Calu3 (cell line): ENCODE measurements around the gene CDCP2. TPM values are rescaled to one million over a fixed set of nuclear protein-coding genes. Genes with fewer than 3 reads are reported as not detected.

Experiments used
- Bru-seq: library from RNA; stranded (reverse); fragments of 400-500 nt; gene quantifications from one replicate; lab custom pipeline; 2021; lab: Mats Ljungman, UMichigan
- BruChase-seq, 2 experiments: library from RNA; stranded (reverse); fragments of 400-500 nt; gene quantifications; one replicate each; lab custom pipeline; 2021; lab: Mats Ljungman, UMichigan
- BruUV-seq: library from RNA; stranded (reverse); fragments of 400-500 nt; replicated peaks from 2 replicates; lab custom pipeline; 2021; lab: Mats Ljungman, UMichigan
- CTCF ChIA-PET: fragments of 300-600 bp; sonication (Branson Sonifier 250); formaldehyde crosslinking; loops from one replicate; lab custom pipeline; 2022; ENCODE audit warnings: antibody characterized with exemption; lab: Charles Lee
- DNase-seq: peaks from one replicate; pipeline ENCODE4 v3.0.0; 2022
- H3K27ac Mint-ChIP-seq: one replicate; pipeline ENCODE4 v1.8.0; 2022; ENCODE audit warnings: mixed read lengths; ENCODE audit not compliant: unreplicated experiment
- H3K27me3 Mint-ChIP-seq: one replicate; pipeline ENCODE4 v1.8.0; 2022; ENCODE audit warnings: mixed read lengths; ENCODE audit not compliant: unreplicated experiment
- H3K36me3 Mint-ChIP-seq: one replicate; pipeline ENCODE4 v1.8.0; 2022; ENCODE audit warnings: mild to moderate bottlenecking, moderate library complexity, mixed read lengths; ENCODE audit not compliant: insufficient read depth, unreplicated experiment
- H3K4me1 Mint-ChIP-seq: one replicate; pipeline ENCODE4 v1.8.0; 2022; ENCODE audit warnings: mild to moderate bottlenecking, low read depth, mixed read lengths; ENCODE audit not compliant: unreplicated experiment
- H3K4me3 Mint-ChIP-seq: one replicate; pipeline ENCODE4 v1.8.0; 2022; ENCODE audit warnings: mild to moderate bottlenecking, low read depth, moderate library complexity, mixed read lengths; ENCODE audit not compliant: unreplicated experiment
- H3K9me3 Mint-ChIP-seq: one replicate; pipeline ENCODE4 v1.8.0; 2022; ENCODE audit warnings: low read depth, mixed read lengths; ENCODE audit not compliant: unreplicated experiment
- intact Hi-C: fragments of 100-400 bp; cut with micrococcal nuclease; formaldehyde crosslinking; loops from one replicate; pipeline ENCODE4 v1.10.0; 2022; ENCODE audit not compliant: unreplicated experiment
- long read RNA-seq: library from polyadenylated mRNA; stranded (forward); transcript quantifications from one replicate; pipeline ENCODE4 v2.0.0, GENCODE V29; 2022
- total RNA-seq: library from RNA; stranded (reverse); gene quantifications from 2 replicates; pipeline ENCODE4 v1.2.3, GENCODE V29; 2022
- TF ChIP-seq, protein P1 (sequence below): fragments of 200-600 bp; IDR thresholded peaks from one replicate; pipeline ENCODE4 v1.8.0; 2022; ENCODE audit warnings: antibody characterized with exemption; ENCODE audit not compliant: unreplicated experiment

CDCP2 gene
- not detected in 2 replicates for total RNA-seq
- percentile 25 among the genes with signal in this experiment for Bru-seq, nascent RNA
- percentile 25 among the genes with signal in this experiment for BruChase-seq, experiment 1, labeled RNA remaining after a 6-hour chase
- BruChase-seq, experiment 2, labeled RNA remaining after a 2-hour chase, result percentile 34 among the genes with signal in this experiment
- long read RNA-seq, result 0 reads

DNA sequence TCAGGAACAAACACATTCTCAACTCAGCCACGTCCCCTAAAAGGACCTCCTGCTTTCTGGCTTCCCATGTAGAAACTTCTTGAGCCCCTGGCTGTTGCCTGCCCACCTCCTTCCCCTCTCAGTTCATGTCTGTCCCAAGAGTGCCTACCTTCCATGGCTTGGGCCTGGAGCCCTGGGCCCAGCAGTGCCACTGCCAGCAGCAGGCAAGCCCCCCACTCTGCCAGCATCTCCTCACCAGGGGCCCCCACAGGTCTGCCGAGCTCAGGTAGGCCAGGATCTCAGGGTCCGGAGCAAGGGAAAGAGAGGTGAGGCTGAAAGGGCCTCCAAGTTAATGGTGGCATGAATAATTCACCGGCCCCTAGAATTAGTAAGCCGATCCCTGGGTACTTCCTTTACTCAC lies at the start of gene CDCP2:
CDCP2 (minus strand) TSS at position 305 of the 400 bp plus-strand sequence; CDS start at position 227, 78 bp downstream.
- CTCF ChIA-PET, result no interaction called here
- BruUV-seq, result no TSS peak
- H3K9me3 Mint-ChIP-seq, result no peaks in the 10 kb centered on the region

DNA sequence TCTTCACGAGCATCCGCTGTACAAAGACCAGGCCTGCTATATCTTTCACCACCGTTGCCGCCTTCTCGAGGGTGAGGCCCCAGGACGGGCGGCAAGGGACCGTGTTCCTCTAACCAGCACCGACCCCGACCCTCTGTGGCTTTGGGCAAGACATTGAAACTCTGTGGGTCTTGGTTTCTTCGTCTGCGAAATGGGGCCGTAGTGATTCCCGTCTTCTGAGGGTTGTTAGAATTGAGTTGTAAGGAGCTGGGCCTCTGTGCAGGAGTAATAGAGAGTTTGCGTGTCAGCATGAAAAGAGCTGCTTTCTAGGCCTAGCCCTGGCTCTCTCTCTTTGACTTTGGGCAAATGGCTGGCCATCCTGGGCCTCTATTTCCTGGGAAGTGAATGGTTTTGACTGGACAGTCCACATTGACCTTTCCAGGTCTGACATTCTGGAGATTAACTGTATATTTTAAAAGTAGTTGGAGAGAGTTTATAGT lies 47.8 kb upstream of the CDCP2 start:
- no peaks in the 10 kb centered on the region for H3K27me3 Mint-ChIP-seq
- H3K4me3 Mint-ChIP-seq, result peak overlapping the region; percentile 96
- intact Hi-C loops, result loop anchor here (5.0 kb wide), 1 partner anchor 73 kb away; no protein-coding TSS in a partner anchor
- peaks cover 34% of the 10 kb centered on the region for H3K36me3 Mint-ChIP-seq
- CTCF ChIA-PET, result interaction anchor here (0.5 to 1.3 kb wide), 11 partner anchors 9 to 601 kb away, joined by 3 to 6 read pairs (median 3); no protein-coding TSS in a partner anchor
- H3K27ac Mint-ChIP-seq, result peak overlapping the region; percentile 77
- TF ChIP-seq, protein P1, sequence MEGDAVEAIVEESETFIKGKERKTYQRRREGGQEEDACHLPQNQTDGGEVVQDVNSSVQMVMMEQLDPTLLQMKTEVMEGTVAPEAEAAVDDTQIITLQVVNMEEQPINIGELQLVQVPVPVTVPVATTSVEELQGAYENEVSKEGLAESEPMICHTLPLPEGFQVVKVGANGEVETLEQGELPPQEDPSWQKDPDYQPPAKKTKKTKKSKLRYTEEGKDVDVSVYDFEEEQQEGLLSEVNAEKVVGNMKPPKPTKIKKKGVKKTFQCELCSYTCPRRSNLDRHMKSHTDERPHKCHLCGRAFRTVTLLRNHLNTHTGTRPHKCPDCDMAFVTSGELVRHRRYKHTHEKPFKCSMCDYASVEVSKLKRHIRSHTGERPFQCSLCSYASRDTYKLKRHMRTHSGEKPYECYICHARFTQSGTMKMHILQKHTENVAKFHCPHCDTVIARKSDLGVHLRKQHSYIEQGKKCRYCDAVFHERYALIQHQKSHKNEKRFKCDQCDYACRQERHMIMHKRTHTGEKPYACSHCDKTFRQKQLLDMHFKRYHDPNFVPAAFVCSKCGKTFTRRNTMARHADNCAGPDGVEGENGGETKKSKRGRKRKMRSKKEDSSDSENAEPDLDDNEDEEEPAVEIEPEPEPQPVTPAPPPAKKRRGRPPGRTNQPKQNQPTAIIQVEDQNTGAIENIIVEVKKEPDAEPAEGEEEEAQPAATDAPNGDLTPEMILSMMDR, result no peak
- peaks cover 27% of the 10 kb centered on the region for H3K4me1 Mint-ChIP-seq
- TSS peak; percentile 67 for BruUV-seq
- DNase-seq, result no peak
- no peaks in the 10 kb centered on the region for H3K9me3 Mint-ChIP-seq

More for the DNA sequence above, at the start of gene CDCP2:
- DNase-seq, result no peak
- TF ChIP-seq, protein P1, result no peak
- intact Hi-C loops, result no loop called here
- Mint-ChIP-seq H3K4me3 (no peak within 1 kb of the TSS), H3K36me3 (peaks cover 10% of the 10 kb centered on the region), H3K27me3 (no peaks in the 10 kb centered on the region), H3K27ac (peak within 1 kb of the TSS; percentile 40), H3K4me1 (peaks cover 15% of the 10 kb centered on the region)

- no TSS peak for BruUV-seq
- intact Hi-C loops, result loop anchor here (5.0 kb wide), 1 partner anchor 73 kb away; no protein-coding TSS in a partner anchor
Measured at GRCh38 chr1:54199765-54200518, 47.1 kb upstream of the CDCP2 start, which contains the start of the genes CYB5RL and MRPL37. CYB5RL (minus strand) TSS chr1:54200030; CDS start chr1:54195616, 4,414 bp downstream. MRPL37 (plus strand) TSS chr1:54200167; CDS start chr1:54200244, 77 bp downstream.

More at GRCh38 chr1:54199765-54200518, 47.1 kb upstream of the CDCP2 start, which contains the start of the genes CYB5RL and MRPL37:
- peak; percentile 94 for DNase-seq
- H3K4me1 Mint-ChIP-seq, result peaks cover 27% of the 10 kb centered on the region
- H3K27me3 Mint-ChIP-seq, result no peaks in the 10 kb centered on the region
- CTCF ChIA-PET, result interaction anchor here (0.5 to 1.3 kb wide), 12 partner anchors 10 to 656 kb away, joined by 3 to 6 read pairs (median 3); no protein-coding TSS in a partner anchor
- TF ChIP-seq, protein P1, result no peak
- H3K27ac Mint-ChIP-seq, result peak within 1 kb of the TSS; percentile 77
- H3K4me3 Mint-ChIP-seq, result peak within 1 kb of the TSS; percentile 96
- H3K9me3 Mint-ChIP-seq, result no peaks in the 10 kb centered on the region
- peaks cover 29% of the 10 kb centered on the region for H3K36me3 Mint-ChIP-seq
